GM19395 (cell line): Measurements from ENCODE around the gene CHST13.

ENCODE experiments used
- ATAC-seq: cut with Tn5 transposase; IDR thresholded peaks from one replicate; pipeline ENCODE4 v1.9.1; 2021; ENCODE audit warnings: mild to moderate bottlenecking, moderate library complexity; ENCODE audit not compliant: unreplicated experiment

CHST13 gene

GRCh38 chr3:126508564-126508964, 15.4 kb upstream of the CHST13 start:
- ATAC-seq, result no peak

DNA sequence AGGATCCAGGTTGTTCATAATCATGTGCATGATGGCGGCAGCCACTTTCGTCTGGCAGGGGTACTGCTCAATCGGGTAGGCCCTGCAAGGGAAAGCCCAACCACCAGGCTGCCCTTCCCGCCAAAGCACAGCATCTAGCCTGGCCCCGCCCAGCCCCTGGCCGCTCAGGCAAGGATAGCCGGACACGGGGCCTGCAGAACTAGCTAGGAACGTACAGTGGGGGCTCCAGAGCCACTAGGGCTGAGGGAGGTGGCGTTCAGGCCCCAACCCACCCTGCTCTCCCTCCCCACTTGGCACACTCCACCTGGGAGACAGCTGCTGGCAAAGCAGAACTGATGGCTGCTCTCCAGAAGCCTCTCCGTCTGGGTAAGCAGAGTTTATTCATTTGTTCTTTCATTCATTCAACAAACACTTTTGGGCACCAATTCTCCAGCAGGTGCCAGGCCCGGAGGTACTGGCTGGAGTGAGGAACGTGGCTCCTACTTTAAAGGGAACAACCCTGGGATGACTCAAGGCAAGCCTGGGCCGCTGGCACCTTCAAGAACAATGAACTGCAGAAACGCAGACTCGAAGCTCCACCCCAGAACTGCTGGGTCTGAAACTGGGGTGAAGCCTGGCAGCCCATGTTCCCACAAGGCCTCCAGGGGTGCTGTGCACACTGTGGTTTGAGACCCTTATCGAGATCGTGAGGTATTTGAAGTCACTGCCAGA, 14.2 kb upstream of the CHST13 start:
- ATAC-seq, result no peak

GRCh38 chr3:126510308-126510910, 13.5 kb upstream of the CHST13 start:
- no peak for ATAC-seq

DNA sequence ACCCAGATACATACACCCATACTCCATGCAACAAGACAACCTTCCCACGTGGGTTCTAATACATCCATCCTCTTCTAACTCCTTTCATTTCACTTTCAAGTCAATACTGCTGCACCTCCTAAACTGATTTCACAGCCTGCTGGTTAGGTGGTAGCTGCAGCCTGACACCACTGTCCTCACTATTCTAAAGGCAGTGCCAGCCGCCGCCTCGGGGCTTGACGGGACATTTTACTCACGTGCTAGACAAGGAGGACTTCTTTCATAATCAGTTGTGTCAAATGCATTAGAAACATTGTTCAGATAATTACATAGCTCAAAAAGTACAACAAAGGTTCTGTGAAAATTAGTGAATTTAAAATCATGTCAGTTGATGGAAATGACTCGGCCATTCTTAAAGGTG, 12.7 kb upstream of the CHST13 start:
- no peak for ATAC-seq

GRCh38 chr3:126512026-126512425, 11.9 kb upstream of the CHST13 start:
- no peak for ATAC-seq

DNA sequence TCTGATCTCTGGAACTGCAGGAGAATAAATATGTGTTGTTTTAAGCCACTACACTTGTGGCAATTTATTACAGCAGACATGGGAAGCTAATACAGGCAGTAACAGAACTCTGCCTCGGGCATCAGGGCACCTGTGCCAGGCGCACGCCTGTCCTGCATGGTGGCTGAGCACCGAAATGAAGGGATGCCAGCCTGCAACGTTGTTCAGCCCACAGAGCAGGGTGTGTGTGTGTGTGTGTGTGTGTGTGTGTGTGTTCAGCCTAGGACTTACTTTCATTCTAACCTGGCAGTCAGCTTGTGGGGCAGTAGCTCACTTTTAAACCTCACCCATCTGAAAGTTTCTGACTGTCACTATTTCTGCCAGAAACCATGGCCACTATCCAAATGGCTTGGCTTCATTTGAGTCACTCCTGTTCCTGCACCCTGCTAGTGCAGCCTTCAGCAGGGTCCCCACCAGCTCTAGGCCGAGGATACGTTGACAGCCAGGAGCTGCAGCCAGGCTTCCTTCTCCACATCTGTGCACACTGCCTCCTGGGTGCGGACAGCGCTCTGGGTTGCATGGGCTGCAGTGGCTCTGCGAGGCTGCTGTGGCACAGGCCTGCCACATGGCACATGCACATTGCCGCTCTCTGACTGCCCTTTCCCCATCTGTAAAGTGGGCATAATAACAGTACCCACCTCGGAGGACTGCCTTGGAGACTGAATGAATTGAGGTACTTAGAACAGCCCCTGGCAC, 10.9 kb upstream of the CHST13 start:
- no peak for ATAC-seq

DNA sequence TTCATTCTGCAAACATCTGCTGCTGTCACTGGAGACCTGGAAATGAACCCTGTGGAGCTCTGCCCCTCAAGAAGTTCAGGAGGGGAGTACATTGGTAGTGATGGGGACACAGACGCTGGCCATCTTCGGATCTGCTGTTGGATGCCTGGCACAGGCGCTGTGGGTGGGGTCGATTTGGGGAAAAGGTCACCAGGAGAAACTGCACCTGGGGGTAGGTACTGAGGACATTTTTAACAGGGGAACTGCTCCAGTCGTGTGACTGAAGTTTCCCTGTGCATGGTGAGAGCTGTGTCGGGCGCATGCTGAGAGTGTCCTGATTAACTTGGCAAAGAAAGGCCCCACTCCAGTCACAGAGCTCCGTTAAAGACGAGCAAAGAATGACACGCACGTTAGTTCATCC, 9.8 kb upstream of the CHST13 start:
- ATAC-seq, result no peak

DNA sequence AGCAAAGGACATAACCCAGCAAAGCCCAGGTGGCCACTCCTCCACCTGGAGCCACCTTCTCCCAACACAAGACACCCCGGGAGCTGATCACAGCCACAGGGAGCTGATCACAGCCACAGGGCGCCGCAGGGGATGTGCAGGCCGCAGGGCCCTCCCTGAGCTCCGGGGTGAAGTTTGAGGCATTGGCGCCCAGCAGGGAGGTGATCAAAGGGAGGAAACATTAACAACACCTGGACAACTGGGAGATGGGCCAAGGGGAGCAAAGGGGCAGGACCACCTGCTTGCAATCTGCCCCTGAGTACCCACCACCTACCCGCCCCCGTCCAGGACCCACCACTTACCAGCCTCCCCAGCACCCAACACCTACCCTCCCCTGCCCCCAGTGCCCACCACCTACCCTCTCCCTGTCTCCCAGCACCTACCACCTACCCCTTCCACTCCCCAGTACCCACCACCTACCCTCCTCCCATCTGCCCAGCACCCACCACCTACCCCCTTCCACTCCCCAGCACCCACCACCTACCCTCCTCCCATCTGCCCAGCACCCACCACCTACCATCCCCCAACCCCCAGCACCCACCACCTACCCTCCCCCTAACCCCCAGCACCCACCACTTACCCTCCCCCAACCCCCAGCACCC, 8.8 kb upstream of the CHST13 start:
- no peak for ATAC-seq

GRCh38 chr3:126516152-126516935, 7.6 kb upstream of the CHST13 start:
- ATAC-seq, result no peak

DNA sequence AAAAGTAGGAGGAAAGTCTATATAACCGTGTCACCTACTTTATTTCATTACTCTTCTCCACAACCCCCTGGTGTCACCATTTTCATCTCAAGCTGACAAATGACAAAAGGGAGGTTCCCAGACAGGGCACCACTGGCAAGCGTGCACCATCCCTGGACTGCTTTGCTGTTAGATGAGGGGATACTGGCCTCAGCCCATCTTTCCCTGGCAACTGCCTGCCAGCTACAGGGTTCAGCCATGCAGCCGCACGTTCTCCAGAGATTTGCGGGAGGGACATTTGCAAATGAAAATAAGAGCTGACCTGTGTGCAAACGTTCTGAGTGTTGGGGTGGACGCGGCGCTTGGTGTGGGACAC, 7.0 kb upstream of the CHST13 start:
- ATAC-seq, result no peak

DNA sequence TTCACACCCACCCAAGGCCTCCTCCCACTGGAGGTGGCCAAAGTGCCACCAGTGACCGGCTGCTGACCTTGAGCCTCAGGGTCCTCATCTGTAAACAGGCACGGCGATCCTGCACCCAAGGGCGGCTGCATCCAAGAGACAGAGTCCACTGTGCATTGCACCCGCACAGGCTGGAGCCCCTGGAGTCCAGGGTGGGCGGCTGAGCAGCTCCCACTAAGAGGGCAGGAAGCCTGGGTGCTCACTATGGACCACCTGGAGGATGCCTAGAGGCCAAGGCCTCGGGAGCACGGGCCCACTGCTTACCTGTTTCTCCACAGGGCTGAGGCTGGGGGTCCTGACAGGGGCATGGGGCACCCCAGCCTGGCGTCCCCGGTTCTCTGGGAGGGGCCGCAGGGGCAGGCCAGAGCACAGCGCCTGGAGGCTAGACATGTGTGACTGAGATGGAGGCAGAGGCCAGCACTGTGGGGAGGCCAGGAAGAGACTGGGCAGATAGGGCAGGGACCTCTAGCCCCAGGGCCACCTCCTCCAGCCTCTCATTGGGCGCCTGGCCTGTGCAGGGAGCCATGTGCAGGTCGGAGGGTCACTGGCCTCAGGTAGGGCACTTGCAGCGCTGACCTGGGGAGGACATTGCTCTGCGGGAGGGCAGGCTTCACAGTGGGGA, 6.5 kb upstream of the CHST13 start, which contains the start of gene UROC1:
UROC1 (minus strand) TSS at position 483 of the 661 bp plus-strand sequence; CDS start at position 429, 54 bp downstream.
- ATAC-seq, result no peak

- no peak for ATAC-seq
These were observed 5.8 kb upstream of the CHST13 start for GRCh38 chr3:126517986-126518778.

GRCh38 chr3:126518779-126519177, 5.2 kb upstream of the CHST13 start:
- no peak for ATAC-seq

- ATAC-seq, result no peak
These were observed 4.2 kb upstream of the CHST13 start for GRCh38 chr3:126519506-126520455.

DNA sequence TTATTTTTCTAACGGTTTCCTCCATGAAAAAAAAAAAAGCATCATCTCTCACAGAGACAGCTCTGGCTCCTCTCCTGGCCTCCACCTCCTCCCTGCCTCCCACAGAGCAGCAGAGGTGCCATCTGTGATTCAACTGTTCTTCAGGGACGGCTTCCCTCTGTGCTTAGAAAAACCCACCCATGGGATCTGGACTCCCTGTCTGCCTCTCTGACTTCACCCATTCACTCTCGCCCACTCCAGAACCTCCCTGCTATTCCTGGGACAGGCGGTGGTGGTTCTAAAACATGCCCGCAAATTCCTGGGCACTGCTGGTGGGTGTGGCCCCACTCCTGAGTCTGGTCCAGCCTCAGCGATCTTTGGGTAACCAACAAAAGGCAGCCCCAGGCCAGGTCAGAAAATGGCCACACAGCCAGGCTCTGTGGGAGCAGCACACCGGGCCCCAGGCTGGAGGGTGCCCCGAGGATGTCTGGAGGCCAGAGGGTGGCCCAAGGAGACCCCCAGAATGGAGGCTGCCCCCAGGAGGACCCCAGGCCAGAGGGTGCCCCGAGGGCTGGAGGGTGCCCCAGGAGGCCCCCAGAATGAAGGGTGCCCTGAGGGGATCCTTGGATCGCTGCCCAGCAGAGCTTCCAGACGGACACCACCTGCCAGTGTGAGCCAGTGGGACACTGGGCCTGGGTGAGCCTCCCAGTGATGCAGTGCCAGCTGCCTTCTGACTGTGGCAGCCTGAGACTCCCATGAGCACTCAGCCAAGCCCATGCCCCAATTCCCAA, 2.6 kb upstream of the CHST13 start:
- no peak for ATAC-seq

DNA sequence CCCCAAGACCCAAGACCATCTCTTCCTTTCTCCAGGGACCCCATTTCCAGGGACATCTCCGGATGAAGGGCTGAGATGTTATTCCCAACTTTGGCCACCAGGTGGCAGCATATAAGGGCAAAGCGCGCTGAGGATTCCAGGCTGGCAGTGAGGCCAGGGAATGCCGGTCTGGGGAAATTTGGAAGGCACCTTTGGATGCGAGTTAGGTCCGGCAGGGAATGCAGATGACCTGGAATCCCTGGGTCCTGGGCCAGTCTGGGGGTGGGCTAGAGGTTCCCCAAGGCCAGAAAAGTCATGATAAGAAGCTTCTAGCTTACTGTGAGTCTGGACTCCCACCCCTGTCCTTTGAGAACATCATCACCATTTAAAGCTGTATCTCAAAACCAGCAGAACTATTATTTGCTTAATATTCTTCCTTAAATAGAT, 1.6 kb upstream of the CHST13 start:
- ATAC-seq, result no peak

GRCh38 chr3:126524429-126524988, 554 bp downstream of the CHST13 start:
- no peak for ATAC-seq
